Stimulated activated CD4-positive, alpha-beta T cell treated with anti-CD3 and anti-CD28 coated beads, TNF-alpha, amount 100 ng/mL, for 24 hours (primary cell): ENCODE measurements around the gene TNPO3.

ENCODE experiments used
- DNase-seq, 3 experiments: peaks; one replicate each; pipeline ENCODE4 v3.0.0-alpha.2; 2020; ENCODE audit warnings: low read depth in 3 of 3

TNPO3 gene

GRCh38 chr7:128939075-128939860, 115.6 kb downstream of the TNPO3 start:
- no peak for DNase-seq

DNA sequence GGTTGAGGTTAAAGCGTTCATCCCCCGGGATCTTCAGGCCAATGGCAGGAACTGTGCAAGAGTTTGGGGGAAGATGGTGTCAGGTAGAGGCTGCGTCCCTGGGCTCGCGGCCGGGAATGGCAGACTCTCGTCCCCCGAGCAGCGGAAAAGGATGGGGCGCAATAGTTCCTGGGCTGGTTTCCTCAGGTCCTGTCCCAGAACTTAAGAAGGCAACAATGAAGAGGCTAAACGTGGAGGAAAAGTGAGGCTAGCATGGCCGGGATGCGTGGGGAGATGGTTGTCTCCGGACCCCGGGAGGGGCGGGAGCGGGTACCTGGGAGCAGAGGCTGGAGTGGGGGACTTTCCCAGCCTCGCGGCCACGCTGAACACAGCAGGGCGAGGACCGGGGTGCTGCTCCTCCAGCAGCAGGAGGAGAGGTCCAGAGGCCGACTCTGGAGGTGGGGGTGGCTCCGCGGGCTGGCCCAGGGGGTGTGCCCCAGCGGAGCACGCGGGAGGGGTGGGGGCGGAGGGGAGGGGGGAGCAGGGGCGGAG, 116.3 kb downstream of the TNPO3 start:
- DNase-seq = no peak

GRCh38 chr7:128937647-128938543, 117.0 kb downstream of the TNPO3 start, which contains the start of gene IRF5:
IRF5 (plus strand) TSS chr7:128937927; CDS start chr7:128942082, 4,155 bp downstream.
- DNase-seq = no peak

DNA sequence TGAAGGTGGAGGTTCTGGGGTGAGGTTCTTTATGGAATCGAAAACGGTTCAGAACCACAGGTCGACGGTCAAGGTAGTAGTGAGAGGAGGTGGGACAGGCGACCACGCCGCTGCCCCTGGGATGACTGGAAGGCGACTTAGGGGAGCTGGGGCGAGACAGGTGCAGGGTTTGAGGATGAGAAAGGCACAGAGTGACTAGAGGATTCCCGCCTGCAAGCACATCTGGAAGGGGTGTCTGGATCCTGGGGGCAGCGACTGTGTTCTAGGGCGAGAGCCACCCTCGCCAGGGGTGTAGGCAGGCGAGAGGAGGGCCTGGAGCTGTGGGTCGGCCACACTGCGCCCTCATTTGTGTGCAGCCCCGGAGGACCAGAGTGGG, 117.7 kb downstream of the TNPO3 start:
- no peak for DNase-seq

GRCh38 chr7:128936798-128937197, 118.1 kb downstream of the TNPO3 start:
- no peak for DNase-seq

- no peak for DNase-seq
Observed at GRCh38 chr7:128935342-128935730, 119.6 kb downstream of the TNPO3 start.

GRCh38 chr7:128934361-128935341, 120.3 kb downstream of the TNPO3 start:
- DNase-seq = no peak

DNA sequence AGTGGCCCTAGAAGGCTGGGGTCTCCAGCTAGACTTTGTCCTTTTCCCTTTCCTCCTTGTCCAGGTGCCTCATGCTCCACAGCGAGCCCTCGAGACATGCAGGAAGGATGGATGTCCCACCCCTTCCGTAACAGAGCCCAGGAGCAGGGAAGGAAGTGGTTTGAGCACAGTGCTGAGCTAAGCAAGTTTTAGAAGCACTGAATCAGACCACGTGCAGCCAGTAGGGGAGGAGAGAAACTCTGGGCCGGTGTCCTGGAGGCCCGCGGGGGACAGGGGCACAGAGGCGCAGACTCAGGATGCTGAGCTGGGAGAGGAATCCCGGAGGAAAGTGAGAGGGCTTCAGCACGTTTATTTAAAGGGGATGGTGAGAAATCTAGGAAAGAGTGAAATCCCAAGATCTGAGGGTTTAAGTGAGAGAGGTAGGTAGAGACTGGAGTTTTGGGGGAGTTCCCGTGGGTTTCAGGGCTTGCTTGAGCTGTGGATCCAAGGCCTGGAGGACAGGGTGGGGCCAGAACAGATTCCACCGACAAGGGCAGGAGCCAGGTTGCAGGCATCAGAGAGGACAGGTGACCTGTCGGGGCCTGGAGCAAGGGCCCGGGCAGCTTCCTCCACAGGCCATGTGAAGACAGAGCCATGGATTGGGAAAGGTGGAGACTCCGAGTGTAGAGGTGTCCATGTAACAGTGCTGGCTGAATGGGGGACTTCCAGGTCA, 121.6 kb downstream of the TNPO3 start:
- peak in 1 of 3 experiments; percentile 37 for DNase-seq

GRCh38 chr7:128932862-128933179, 122.1 kb downstream of the TNPO3 start:
- DNase-seq = no peak

DNA sequence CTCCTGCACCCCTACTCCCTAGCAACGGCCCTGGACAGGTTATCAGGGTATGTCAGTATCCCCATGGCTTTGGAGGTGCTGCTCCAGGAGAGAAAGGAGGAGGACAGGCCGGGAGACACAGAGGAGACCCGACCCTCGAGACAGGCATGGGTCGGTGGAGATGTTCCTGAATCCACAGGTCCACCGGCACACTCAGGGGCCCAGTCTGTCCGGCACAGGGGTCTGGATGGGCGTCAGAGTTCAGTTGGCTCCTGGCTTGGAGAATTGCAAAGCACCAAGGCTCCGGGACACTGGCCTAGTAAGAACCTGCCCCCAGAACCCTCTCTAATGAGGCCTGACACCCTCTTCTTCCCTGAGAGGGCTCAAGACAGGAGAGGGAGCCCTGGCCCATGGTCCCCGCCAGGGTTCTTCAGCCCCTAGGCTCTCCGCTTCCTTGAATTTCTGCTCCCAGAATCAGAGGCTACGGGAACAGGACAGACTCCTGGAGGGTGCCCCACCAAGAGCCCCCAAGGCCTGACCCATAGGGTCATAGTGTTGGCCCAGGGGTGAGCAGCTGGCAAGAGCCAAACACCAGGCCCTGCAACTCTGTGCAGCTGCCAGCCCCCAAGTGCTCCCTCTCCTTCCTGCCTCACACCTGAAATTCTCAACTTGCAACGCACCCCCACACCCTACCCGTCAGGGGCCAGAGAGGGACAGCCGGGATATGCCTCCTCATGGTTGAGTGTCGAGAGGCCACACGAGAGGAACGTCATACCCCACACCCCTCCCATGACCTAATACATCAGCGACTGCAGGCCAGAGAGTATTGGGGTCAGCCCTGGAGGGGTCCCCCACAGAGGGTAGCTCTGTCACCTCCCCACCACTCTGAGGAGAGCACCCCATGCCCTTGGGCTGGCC, 122.7 kb downstream of the TNPO3 start:
- no peak for DNase-seq

DNA sequence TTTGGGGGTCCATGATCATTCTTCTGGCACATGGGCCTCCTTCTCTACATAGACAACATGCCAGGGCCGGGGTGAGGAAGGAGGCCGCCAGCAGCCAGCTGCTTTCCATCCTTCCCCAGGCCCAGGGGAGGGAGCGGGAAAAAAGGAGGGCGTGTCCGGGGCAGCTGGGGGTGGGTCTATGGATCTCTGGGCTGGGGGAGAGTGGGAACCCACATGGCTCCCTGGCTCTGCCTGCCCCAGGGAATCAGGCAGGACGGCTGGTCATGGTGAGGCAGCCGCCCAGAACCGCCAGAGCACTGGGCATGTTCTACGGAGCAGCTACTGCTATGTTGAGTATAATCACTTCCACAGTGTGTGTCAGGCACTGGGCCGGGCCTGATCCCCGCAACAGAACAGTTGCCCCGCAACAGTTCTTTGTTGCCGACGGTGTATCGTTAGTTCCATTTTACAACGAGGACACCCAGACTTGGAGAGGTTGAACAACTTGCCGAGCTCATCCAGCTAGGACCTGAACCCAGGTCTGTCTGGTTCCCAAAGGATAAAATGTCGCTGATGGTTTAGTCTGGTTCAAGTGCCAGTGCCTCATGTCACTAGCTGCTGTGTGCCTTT, 123.6 kb downstream of the TNPO3 start:
- DNase-seq = no peak

GRCh38 chr7:128928882-128929788, 125.8 kb downstream of the TNPO3 start:
- DNase-seq = no peak

DNA sequence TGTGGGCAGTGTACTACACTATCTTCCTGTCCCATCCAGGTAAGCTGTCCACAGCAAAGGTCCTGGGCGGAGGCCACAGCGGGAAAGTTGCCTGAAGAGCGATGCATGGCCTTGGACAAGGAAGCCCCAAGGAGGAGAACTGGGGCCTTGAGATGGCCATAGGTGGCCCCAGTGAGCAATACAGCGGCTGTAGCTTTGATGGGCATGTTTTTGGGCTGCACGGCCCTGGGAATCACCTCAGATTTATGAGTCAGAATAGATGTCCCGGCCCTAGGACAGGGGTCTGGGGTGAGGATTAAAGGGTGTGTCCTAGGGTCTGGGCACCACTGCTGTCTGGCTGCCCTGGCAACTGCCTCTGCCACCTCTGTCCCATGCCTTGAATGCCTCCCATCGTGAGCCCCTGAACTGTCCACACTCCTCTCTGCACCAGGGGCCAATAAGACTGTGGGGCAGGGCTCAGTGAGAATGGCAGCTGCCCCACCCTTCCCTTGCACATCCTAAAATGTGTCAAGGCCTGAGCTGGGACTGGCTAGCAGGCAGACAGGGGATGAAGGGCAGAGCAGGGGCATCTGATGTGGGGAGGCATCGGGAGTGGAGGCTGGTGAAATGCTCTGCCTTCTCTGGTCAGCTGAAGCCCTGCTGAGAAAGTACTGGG, 126.6 kb downstream of the TNPO3 start:
- no peak for DNase-seq

DNA sequence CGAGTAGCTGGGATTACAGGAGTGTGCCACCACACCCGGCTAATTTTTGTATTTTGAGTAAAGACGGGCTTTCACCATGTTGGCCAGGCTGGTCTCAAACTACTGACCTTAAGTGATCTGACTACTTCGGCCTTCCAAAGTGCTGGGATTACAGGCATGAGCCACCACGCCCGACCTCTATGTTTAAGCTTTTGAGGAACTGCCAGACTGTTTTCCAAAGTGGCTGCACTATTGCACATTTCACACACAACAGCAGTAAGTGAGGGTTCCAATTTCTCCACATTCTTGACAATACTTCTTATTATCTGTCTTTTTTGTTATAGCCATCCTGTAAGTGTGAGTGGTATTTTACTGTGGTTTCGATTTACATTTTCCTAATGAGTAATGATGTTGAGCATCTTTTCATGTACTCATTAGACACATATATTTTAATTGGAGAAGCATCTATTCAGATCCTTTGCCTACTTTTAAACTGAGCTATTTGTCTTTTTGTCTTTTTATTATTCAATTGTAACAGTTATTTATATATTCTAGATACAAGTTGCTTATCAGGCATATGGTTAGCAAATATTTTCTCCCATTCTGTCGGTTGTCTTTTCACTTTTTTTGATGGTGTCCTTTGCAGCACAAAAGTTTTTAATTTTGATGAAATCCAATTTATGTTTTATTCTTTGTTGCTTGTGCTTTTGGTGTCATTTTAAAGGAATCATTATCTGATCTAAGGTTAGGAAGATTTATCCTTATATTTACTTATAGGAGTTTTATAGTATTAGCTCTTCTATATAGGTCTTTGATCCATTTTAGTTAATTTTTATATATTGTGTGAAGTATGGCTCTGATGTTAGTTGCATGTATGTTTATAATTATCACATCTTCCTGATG, 130.0 kb downstream of the TNPO3 start:
- no peak for DNase-seq

DNA sequence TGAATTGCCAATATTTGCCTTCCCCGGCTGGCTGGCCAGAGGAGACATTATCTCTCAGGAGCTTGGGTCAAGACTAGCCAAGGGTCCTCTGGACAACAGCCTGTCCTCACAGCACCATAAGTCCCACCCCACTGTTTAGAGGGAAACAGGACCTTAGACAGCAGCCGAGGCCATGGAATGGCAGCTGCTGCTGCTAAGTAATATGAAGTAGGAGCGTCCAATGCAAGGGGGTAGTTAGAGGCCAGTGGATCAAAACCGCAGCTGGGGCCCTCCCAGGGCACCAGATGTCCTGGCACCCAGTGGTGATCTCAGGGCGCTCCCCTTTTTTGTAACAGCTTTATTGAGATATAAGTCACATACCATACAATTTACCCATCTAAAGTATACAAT, 131.5 kb downstream of the TNPO3 start:
- DNase-seq = no peak

GRCh38 chr7:128922496-128923410, 132.2 kb downstream of the TNPO3 start:
- no peak for DNase-seq
